Head of caudate nucleus (tissue), 42 donors: ENCODE results near the gene SRP54.
"Not testable (repeated sequence)": the region's sequence is repeated elsewhere in the genome, so short reads cannot be mapped to it uniquely, and the experiment has no call there.

Experiments
- DNase-seq, 42 donors: peaks; one replicate each; pipeline versions ENCODE4 v3.0.0 to v3.0.0-alpha.2; 2020 to 2021; ENCODE audit warnings: mixed read lengths in 7 of 42
- intact Hi-C: fragments of 100-400 bp; cut with DNase I; formaldehyde crosslinking; loops from one replicate; pipeline ENCODE4 v1.15.0; 2022

Gene SRP54

GRCh38 chr14:35043046-35043445 is 60.3 kb downstream of the SRP54 start:
- no peak for DNase-seq
- intact Hi-C loops = loop anchor here (10.0 kb wide), 1 partner anchor 168 kb away; the partner anchor contains the start of gene BAZ1A

DNA sequence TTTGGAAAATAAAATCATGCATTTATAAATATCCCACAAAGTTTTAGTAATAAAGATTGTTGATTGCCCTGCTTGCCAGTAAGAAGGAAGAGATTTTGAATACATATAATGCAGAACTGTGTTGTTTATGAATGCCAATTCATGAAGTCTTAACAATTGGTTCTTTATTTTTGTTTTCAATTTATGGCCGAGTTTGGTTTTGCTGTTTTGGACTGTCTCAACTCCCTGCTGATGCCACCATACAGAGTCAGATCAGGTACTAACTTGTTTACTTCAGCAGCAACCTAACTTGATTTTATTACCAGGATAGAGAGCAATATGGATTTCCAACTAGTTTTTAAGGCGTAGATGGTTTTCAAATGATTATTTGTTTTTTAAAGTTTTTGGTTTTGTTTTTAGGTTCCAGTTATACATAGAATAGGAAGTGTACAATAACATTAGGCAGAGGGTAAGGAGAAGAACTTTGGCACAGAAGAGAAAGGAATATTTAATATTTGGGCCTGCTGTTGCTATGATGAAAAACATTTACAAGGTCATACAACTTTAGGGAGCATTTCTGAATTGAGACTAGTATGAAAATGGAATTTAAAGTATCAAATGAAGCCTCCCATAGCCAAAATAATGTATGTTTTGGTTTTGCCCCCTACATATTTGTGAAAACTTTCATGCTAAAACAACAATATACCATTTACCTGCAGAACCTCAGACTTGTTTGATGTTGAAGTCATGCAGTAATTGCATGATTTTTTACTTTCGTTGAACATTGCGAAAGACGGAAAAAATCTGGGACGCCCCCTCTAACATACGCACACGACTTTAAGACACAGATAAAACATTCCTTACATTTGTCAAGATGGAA is 62.4 kb downstream of the SRP54 start:
- intact Hi-C loops = loop anchor here (5.0 to 10.0 kb wide), 3 partner anchors 77 to 362 kb away; partner anchors contain the start of genes BAZ1A, PPP2R3C and PRORP
- peak in 1 of 42 donors; percentile 10 for DNase-seq

GRCh38 chr14:35045798-35046047 is 62.9 kb downstream of the SRP54 start:
- DNase-seq = no peak
- intact Hi-C loops = loop anchor here (2.0 to 10.0 kb wide), 4 partner anchors 63 to 362 kb away; partner anchors contain the start of genes BAZ1A, PPP2R3C, PRORP and SRP54

GRCh38 chr14:35046048-35046750 is 63.4 kb downstream of the SRP54 start, which contains the start of gene FAM177A1:
TSS of gene FAM177A1 (plus strand) at chr14:35046272. CDS start at chr14:35046464, 192 bp downstream.
- intact Hi-C loops = loop anchor here (2.0 to 10.0 kb wide), 4 partner anchors 63 to 361 kb away; partner anchors contain the start of genes BAZ1A, PPP2R3C, PRORP and SRP54
- DNase-seq = peak; percentile 96 to 99 (median 98)

DNA sequence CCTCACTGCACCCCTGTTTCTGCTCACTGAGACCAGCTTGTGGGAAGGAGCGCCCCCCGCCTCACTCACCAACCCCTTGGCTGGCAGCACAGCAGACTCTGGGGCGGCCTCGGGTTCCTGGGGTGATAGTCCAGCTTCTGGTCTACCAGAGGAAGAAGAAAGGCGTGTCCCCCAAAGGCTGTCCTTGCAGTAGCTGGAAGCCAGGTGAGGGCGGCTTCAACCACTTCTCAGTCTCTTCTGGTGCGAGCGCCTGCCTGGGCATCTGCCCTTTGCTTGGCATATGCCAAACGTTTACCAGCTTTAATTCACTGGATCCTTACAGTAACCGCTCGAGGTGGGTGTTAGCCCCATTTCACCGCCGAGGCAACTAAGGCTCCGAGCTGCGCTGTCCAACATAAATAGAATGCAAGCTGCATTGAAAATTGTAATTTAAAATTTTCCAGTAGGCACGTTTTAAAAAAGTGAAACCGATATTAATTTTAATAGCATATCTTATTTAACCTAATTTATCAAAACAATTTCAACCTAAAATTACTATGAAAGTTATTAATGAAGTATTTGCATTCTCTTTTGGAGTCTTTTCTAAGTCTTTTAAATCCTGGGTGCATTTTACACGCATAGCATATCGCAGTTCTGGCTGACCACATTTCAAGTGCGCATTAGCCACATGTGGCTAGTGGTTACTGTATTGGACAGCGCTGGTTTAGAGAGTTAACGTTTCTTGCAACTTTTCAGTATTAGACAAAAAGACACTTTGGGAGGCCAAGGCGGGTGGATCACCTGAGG is 64.2 kb downstream of the SRP54 start:
- intact Hi-C loops = loop anchor here (2.0 to 10.0 kb wide), 4 partner anchors 64 to 360 kb away; partner anchors contain the start of genes BAZ1A, PPP2R3C, PRORP and SRP54
- DNase-seq = peak in 19 of 42 donors; percentile 26 to 69 (median 48)

- intact Hi-C loops = loop anchor here (2.0 to 10.0 kb wide), 4 partner anchors 65 to 359 kb away; partner anchors contain the start of genes BAZ1A, PPP2R3C, PRORP and SRP54
- DNase-seq = no peak
These were observed 65.3 kb downstream of the SRP54 start for GRCh38 chr14:35047976-35048513.

DNA sequence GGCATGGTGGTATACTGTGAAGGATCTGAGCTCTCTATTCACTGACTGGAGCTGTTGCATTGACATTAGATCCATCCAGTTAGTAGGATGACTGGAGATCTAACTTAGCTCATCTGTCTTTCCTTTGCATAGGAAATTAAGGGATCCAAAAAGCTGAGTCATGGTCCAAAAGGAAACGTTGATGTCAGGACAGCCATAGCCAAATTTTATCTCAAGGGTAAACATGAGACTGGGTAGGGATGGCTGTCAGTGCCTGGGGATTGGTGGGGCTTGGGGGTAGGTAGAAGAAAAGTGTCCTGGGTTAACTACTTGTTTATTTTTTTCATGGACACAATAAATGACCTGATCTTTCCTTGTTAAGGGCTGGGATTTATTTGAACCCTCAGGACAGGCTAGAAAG is 67.9 kb downstream of the SRP54 start:
- intact Hi-C loops = no loop called here
- no peak for DNase-seq

GRCh38 chr14:35051796-35052195 is 69.0 kb downstream of the SRP54 start:
- no peak for DNase-seq
- intact Hi-C loops = no loop called here

GRCh38 chr14:35052637-35053036 is 69.8 kb downstream of the SRP54 start:
- no peak for DNase-seq
- intact Hi-C loops = no loop called here

DNA sequence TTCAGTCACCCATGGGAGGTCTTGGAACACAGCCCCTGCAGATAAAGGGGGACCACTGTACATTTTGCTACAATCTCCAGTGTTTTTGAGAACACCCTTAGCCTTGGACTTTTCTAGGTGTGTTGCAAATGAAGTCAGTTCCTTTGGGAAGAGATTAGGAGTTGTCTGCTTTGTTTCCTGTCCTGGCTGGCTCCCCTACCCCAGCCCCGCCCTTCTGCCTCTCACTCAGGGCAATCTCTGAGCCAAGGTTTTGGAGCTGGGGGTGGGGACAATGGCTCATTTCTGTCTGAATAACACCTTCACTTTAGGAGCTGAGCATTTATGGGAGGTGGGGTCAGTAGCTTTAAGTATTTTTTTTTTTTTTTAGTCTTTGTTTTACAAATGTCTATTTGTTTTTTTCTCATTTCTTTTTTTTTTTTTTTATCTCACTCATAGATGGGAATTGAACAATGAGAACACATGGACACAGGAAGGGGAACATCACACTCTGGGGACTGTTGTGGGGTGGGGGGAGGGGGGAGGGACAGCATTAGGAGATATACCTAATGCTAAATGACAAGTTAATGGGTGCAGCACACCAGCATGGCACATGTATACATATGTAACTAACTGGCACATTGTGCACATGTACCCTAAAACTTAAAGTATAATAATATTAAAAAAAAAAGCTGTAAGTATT is 78.5 kb downstream of the SRP54 start:
- intact Hi-C loops, DNase-seq: not testable (repeated sequence)

GRCh38 chr14:35065731-35066130 is 82.9 kb downstream of the SRP54 start:
- intact Hi-C loops, DNase-seq: not testable (repeated sequence)

GRCh38 chr14:35068238-35069012 is 85.6 kb downstream of the SRP54 start:
- no peak for DNase-seq
- intact Hi-C loops = no loop called here

GRCh38 chr14:35072226-35072625 is 89.4 kb downstream of the SRP54 start:
- intact Hi-C loops = no loop called here
- DNase-seq = no peak

DNA sequence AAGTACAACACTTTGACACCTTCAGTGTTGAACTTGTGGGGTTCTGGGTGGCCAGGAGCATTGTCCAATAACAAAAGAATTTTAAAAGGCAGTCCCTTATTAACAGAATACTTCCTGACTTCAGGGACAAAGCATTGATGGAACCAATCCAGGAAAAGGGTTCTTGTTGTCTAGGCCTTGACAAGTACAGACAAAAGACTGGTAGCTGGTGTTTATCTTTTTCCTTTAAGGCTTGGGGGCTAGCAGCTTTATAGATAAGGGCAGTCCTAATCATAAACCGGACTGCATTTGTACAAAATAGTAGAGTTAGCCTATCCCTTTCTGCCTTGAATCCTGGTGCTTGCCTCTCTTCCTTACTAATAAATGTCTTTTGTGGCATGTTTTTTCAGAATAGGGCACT is 90.7 kb downstream of the SRP54 start:
- intact Hi-C loops = no loop called here
- DNase-seq = no peak

- no peak for DNase-seq
- intact Hi-C loops = no loop called here
These were observed 95.3 kb downstream of the SRP54 start for GRCh38 chr14:35078082-35078481.
